Measurements from ENCODE around the gene CLTCL1.

Gene CLTCL1

DNA sequence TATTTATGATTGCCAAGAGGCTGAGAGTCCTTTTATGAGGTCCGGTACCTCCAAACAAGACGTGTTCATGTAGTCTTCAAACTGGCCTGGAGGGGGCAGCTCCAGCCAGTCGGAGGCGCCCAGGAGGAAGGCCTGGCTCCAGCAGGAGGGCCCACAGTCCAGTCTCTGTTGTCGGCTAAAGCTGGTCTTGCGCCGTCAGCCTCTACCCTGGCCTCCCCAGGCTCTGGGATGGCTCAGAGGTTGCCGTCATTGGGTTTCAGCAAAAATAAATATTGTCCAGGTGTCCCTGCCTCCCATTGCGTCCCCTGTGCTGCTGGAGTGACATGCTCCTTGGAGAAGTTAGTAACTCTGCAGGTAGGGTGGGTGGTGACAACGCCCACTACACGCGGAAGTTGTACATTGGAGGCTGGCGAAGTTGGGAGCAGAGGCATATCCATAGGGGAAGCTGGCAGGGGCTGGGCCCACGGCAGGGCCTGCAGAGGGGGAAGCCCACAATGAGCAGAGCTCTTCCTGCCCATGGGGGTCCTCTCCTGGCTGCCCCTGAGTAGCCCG is 111.9 kb downstream of the CLTCL1 start:
- peak; percentile 92 for FAIRE-seq
- peak; percentile 55 for DNase-seq (ENCODE audit: extremely low spot score, insufficient read length, low read depth)

DNA sequence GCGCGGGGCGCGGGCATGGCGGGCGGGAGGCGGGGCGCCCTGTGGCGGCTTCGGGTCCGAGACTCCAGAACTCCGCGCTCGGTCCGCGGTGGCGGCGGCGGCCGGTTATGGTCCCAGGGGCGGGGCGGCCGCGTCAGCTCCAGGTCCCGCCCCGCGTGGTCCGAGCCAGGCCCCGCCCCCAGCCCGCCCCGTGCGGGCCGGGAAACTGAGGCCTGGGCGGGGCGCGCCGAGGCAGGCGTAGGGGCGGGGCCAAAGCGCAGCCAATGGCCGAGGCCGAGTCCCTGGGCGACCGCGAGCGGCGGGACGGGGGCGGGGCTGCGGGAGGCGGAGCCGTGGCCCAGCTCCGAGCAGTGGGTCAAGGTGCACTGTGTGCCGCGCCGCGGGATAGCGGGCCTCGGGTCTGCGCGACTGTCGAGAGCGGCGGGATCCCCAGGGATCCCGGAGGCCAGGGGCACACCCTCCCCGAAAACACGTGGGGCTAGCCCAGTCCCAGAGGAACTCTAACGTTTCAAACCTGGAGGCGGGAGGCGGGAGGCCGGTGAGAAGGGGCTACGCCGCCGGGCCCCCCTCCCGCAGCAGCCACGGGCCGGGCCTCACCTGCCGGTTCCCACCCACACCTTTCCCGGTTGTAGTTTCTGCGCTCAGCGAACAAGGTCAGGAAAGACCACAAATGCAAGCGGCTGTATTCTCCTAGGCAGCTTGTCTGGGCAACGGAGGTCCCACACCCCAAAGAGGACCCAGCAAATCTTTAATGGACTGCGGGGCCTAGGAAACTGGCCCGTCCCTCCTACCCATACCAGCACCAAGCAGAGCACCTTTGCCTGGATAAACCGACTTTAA is 112.6 kb downstream of the CLTCL1 start, which contains the start of gene SLC25A1:
Gene SLC25A1 (minus strand): TSS at position 80 of the 840 bp plus-strand sequence. CDS start 63 bp downstream, at position 17.
- DNase-seq (ENCODE audit: extremely low spot score, insufficient read length, low read depth) (peak; percentile 88), FAIRE-seq (peak; percentile 85)

DNA sequence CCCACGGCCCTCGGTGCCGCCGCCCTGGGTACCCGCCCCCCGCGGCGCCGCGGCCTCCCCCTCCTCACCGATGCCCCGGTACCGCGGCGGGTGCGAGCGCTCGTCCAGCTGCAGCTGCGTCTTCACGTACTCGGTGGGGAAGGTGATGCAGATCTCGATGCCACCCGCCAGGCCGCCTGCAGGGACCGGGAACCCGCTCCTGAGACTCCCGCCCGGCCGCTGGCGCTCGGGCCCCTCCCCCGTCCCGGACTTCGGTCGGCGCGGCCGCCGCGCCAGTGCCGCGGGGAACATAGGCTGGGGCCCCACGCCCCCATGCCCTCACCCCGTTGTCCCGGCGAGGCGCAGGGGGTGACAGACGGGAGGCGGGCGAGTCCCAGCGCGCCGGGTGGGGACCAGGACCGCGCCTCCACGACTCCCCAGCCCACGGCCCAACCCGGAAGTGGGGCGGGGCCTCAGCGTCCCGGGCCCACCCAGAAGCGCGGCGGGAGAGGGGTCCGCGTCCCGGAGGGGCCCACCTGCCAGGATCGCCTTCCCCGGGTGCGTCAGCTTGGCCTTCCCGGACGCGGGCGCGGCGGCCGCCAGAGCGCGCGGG is 113.4 kb downstream of the CLTCL1 start:
- FAIRE-seq (peak; percentile 35), DNase-seq (ENCODE audit: extremely low spot score, insufficient read length, low read depth) (peak; percentile 20)

DNA sequence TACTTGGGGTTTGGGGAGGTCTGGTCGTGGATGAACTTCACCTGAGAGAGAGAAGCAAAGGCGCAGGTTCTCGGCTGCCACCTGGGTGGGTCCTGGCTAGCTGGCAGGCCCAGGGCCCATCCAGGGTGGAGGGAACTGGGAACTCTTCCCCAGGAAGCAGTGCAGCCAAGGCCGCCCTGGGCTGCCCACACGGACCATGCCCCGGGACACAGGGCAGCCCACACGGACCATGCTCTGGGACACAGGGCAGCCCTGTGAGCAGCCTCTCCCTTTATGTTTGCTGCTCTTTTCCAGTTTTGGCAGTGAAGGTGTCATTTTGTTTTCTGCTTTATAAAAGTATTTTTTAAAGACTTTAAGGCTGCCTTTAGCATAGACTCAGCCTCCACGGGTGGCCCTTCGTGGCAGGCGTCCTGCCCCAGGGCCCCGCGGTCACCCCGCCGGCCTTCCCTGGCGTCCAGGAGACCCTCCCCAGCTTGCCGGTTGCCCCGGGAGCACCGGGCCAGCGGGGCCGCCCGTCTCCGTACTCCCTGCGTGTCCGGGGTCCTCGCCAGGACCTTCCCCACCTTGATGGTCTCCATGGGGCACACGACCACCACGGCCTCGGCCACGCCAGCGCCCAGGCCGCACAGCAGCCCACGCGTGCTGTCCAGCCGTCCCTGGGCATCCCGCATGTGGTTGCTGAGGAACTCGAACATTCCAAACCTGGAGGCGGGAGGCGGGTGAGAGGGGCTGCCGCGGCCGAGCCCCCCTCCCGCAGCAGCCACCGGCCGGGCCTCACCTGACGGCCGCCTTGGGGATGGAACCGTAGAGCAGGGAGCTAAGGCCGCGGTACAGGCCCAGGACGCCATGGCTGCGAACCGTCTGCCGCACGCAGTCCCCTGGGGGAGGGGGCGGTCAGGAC is 114.1 kb downstream of the CLTCL1 start:
- FAIRE-seq (no peak), DNase-seq (ENCODE audit: extremely low spot score, insufficient read length, low read depth) (no peak)

DNA sequence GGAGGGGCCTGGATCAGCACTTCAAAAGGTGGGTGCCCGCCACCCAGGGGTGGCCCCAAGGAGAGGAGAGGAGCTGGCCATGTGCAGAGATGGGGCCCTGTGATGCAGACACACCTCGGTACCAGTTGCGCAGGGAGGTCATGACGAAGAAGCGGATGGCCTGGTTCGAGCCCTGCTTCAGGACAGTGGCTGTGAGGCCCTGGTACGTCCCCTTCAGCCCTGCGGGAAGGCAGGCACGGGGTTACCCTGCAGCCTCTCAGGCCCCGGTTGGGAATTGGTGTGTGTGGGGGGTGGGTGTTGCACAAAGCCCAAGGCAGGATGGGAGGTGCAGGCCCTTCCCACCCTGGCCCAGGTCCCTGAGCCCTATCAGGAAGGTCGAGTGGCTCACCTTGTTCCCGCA is 114.8 kb downstream of the CLTCL1 start:
- DNase-seq (ENCODE audit: extremely low spot score, insufficient read length, low read depth) = no peak
- no peak for FAIRE-seq

DNA sequence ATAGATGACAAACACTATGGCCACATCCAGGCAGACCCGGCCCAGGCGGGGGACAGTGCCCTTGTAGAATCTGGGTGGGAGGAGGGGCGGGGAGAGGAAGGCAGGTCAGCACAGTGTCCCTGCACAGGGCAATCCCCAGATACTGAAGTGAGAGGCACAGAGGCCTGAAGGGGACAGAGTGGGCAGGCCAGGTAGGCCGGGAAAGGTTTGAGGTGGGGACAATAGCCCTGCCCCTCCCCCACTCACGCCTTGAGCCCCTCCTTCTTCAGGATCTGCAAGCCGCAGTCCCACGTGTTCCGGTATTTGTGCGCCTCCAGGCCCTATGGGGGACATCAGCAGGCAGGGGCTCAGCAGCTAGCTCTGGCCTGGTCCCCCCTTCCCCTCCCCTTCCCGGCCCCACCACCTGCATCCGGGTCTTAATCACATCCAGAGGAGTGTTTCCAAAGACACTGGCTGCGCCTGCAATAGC is 115.3 kb downstream of the CLTCL1 start:
- DNase-seq (ENCODE audit: extremely low spot score, insufficient read length, low read depth) = no peak

DNA sequence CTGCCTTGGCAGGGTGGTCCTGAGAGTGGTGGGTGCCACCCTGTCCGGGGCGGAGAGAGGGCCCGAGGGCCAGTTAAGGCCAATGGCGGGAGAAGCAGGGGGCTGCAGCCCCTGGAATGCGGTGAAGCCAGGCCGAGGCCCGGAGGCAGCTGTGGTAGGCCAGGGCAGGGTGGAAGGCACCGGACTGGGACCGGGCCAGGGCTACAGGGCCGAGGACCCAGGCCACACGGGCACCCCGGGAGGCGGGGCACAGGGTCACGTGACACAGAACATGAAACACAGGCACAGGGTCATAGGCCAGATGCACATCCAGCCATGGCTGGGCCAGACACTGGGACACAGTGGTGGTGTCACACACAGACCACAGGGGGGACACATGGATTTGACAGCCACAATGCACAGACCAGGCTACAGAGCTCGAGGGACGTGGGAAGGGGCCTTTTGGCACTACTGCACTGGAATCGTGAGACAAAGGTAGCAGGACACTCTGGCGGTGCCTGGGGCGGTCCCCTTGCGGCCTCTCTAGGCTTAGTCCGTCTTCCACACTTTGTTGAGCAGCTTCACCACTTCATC is 115.8 kb downstream of the CLTCL1 start:
- DNase-seq (ENCODE audit: extremely low spot score, insufficient read length, low read depth) (no peak), FAIRE-seq (no peak)

More for the DNA sequence above, 115.3 kb downstream of the CLTCL1 start:
- FAIRE-seq = no peak

DNA sequence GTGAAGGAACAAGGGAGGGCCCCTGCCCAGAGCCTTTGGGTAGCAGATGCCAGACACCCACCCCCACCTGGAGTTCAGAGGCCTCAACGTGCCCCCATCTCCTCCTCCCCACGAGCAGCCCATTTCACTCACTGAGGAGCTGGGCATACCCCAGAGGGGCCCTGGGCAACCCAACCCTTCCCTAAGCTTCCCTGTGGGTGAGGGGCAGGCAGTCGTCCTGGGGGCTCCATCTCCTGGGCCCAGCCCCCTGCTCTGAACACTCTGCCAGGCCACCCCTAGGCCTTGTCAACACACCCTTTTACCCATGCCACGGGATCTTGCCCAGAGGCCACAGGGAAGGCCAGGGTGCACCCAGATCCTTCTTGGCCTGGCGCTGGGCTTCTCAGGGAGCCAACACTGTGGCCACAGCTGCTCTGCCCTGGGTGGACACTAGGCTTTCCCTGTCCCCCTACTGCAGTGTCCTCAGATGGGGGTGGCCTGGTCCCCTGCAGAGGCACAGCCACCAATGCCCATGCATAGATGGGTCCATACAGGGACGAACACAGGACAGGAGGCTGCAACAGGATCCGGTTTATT is 116.4 kb downstream of the CLTCL1 start:
- DNase-seq (ENCODE audit: extremely low spot score, insufficient read length, low read depth) (no peak), FAIRE-seq (no peak)

DNA sequence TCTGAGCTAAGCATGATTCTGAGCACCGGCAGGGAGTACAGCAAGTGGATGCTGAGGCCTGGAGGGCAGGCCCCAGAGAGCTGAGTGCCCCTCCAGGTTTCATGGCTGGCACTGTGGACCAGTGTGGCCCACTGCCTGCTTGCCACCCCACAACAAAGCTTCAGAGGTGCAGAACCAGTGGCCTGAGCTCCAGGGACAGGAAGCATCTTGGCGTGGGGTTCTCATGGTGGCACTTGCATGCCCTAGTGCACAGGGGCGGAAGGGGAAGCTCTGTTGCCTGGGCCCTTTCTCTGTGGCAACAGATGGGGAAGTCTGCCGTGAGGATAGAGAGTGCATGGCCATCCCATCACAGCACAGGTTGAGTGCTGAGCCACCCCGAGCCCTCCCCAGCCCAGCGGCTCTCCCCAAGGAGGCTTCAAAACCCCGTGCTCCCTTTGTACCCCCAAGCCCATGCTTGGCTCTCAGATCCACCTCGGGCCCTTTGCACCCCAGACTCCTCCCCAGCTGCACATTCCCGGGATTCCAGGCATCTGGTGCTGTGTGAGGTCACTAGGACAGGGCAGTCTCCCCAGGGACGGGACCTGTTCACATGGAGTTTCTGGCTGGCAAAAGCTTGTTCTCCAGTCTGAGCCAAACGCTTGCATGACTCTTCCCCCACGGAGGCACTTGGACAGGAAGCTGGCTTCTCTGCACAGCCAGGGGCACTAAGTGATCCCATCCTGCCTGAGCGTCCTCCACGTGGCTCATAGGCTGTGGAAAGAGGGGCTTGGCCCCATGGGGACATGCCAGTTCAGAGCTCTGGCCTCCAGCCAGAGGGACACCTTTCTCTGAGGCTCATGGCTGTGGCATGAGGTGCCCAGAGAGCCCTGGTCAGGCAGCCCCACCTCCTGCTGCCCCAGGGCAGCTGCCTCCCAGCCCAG is 117.2 kb downstream of the CLTCL1 start:
- FAIRE-seq (no peak), DNase-seq (ENCODE audit: extremely low spot score, insufficient read length, low read depth) (no peak)

DNA sequence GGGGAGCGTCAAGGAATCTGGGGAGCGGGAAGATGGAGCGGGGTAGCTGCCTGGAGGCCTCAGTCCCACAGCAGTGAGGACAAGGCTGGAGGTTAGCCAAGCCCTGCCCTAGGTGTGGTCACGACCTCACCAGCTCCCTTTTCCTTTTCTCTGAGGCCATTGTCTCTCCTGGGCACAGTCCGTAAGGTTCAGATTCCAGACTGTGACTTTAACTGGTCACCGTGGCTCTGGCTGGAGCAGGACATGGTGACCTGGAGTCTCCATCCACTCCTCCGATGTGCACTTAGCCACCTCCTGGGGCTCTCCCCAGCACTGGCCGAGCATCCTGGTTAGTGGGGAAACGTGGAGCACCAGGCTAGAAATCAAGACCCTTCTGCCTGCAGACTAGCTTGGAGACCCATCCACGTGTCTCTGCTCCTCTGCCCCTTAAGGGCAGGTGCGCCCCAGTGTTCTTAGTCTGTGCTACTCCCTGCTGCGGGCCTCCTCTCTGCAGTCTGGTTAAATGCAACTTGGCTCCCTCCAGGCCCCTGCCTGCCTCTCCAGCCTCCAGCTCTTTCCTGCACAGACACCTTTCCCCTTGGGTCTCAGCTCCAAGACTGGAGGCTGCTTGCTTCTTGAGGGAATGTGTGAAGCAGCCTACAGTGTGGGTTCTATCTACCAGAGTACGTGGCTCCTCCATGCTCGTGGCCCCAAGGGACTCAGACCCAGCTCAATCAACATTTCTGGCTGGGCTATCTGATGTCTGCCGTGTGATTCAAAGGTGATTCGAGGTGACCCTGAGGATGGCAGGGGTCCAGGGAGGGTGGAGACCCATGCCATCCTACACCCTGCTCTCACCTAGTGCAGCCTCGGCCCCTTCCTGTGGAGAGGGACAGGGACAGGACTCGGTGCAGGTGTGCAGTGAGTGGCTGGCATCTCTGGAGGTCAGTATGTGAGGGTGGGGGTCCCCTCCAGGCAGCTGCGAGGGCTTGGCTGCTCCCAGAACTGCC is 118.2 kb downstream of the CLTCL1 start:
- FAIRE-seq = no peak

DNA sequence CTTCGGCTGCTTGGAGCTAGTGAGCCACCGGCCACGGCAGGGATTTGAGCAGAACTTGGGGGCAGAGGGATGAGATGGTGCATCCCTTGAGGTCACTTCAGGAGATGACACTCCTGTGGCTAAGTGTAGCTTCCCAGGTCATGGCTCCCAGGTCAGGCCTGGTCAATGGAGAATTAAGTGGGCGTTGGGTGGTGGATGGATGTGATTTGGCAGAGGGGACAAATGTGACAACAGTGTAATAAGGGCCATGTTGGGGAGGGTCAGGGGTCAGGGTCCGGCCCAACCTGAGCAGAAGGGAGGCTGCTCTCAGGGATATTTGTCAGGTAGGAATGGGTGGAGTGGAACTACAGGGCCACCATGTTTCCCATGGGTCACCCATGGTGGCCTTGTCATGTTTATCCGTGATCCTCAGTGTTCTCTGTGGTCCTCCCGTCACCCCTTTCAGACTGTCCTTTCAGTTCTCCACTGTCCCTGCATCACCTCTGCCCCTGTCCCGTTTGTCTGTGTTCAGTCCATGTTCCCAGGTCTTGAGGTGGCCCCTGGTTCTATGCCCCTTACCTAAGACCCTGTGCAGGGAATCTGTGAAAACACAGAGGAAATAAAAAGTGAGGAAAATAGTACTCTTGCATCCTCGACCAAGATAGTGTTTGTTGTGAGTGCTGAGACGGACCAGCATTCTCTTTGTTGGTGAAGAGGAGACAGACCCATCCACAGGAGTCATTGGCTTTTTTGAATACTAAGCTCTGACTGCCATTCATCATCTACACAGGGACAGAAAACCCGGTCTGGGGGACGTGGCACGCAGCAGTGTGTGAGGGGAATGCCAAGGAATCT is 119.1 kb downstream of the CLTCL1 start:
- FAIRE-seq = no peak

More for the DNA sequence above, 118.2 kb downstream of the CLTCL1 start:
- DNase-seq (ENCODE audit: extremely low spot score, insufficient read length, low read depth) = no peak

DNA sequence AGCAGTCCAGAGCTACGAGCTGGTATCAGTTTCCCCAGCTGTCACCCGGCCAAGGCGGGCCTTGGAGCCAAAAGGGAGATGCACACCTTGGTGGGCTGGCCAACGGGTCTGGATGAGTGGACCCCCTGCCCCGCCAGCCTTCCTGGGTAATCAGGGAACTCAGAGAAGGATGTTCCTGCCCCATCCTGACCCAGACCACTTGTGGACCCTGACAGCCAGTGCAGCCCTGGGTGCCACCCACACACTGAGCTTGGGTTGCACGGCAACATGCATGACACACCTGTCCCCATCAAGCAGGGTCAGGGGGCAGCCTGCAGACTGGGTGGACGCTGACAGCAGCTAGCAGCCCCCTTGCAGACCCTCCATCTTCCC is 121.6 kb downstream of the CLTCL1 start:
- FAIRE-seq = no peak

More for the DNA sequence above, 119.1 kb downstream of the CLTCL1 start:
- no peak for DNase-seq (ENCODE audit: extremely low spot score, insufficient read length, low read depth)

DNA sequence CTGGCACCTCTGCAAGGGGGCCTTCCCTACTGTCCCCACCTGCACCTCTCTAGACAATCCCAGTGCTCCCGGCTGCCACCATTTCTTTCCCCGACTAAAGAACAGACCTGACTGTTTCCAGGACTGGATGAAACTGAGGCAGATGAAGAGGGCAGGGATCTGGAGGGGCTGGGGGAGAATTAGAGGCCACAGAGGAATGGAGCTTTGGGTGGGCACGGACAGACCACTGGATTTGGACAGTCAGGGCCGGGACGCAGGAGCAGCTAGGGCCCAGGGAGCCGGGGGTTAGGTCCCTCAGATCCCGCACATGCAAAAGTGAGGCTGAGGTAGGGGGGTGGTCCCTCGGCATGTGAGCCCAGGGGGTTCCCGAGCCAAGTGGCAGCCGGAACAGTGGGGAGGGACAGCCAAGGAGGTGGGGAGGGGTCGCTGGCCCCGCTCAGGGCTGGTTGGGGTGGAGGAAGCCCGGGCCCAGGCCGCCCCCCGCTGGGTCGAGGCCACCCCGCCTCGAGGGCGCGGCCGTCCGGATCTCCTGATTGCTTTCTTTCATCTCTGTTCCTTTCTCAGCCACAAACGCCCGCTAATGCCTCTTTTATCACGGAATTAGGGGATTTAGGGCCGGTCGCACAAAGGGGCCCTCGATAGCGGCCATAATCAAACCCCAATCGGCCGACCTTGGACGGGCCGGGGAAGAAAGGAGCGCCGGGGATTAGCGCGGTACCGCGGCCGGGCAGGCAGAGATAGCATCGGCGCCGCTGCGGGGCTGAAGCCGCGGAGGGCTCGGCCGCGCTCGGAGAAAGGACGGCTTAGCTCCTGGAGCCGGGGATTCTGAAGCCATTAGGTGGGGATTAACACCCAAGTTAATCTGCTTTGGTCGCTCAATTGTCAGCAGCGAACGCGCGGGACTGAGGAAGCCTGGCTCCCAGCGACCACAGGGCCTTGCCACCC is 122.2 kb downstream of the CLTCL1 start:
- no peak for DNase-seq (ENCODE audit: extremely low spot score, insufficient read length, low read depth)
- FAIRE-seq = no peak

More for the DNA sequence above, 121.6 kb downstream of the CLTCL1 start:
- no peak for DNase-seq (ENCODE audit: extremely low spot score, insufficient read length, low read depth)

DNA sequence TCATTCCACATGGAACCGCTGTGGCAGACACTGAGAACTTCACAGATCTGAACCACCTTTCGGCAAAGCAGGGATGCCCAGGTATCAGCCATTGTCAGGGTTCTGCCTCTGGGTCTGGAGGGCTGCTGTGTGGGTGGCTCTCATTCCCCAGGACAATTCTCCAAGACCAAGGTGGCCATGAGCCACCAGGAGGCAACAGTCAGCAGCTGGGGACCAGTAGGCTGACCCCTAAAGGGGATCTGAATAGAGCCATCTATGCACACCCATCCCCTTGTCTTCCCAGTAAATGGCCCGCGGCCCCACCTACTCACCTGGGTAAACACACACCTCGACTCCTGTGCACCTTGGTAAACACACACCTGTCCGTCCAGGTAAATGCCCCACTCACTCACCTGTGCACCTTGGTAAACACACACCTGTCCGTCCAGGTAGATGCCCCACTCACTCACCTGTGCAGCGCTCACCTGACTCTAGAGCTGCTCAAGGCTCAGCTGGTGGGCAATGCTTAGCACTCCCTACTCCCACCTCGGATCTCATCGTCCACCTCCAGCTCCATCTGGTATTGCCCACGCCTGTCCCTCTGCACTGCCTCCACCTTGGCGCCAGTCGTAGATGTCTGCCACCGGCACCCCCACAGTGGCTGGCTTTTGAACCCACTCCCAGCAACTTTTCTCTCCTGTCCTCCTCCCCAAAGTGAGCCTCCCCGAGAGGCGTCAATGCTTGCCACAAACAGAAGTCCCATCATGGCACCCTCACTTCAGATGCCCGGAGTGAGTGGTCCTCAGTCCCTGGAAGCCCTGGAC is 123.2 kb downstream of the CLTCL1 start:
- DNase-seq (ENCODE audit: extremely low spot score, insufficient read length, low read depth) (no peak), FAIRE-seq (no peak)
